Subcutaneous adipose tissue (tissue), 4 donors: ENCODE data around the gene GAREM1. TPM values are rescaled to one million over a fixed set of nuclear protein-coding genes. Genes with fewer than 3 reads are reported as not detected.

ENCODE experiments used
- CTCF ChIP-seq: fragments of 450-650 bp; IDR thresholded peaks from one replicate; pipeline ENCODE4 v1.5.1; 2016; ENCODE audit warnings: low read depth, mild to moderate bottlenecking, control low read depth, antibody characterized with exemption, moderate library complexity
- total RNA-seq, 4 donors: library from RNA; depleted of rRNA; stranded (reverse); fragments of >200 nt; gene quantifications; one replicate each; pipeline ENCODE4 v1.1.0, GENCODE V29; 2016

GAREM1 gene
- total RNA-seq, 4 donors from 2014 or later = 12.6 to 40.9 (median 18.3) TPM

- no peak for TF ChIP-seq CTCF
These were observed 195.5 kb downstream of the GAREM1 start for GRCh38 chr18:32275221-32275620.

GRCh38 chr18:32274307-32274706 is 196.4 kb downstream of the GAREM1 start:
- TF ChIP-seq CTCF = no peak

GRCh38 chr18:32271672-32272208 is 198.9 kb downstream of the GAREM1 start:
- no peak for TF ChIP-seq CTCF

- no peak for TF ChIP-seq CTCF
These were observed 200.3 kb downstream of the GAREM1 start for GRCh38 chr18:32270341-32270740.

GRCh38 chr18:32267463-32267862 is 203.2 kb downstream of the GAREM1 start:
- no peak for TF ChIP-seq CTCF

GRCh38 chr18:32264401-32264800 is 206.3 kb downstream of the GAREM1 start:
- TF ChIP-seq CTCF = no peak

GRCh38 chr18:32262092-32262491 is 208.6 kb downstream of the GAREM1 start:
- no peak for TF ChIP-seq CTCF
